HG02571 (cell line): Measurements from ENCODE around the gene NAGLU.

Source experiments
- ATAC-seq: cut with Tn5 transposase; IDR thresholded peaks from one replicate; pipeline ENCODE4 v1.9.1; 2021; ENCODE audit warnings: mild to moderate bottlenecking, moderate library complexity; ENCODE audit not compliant: unreplicated experiment

Gene NAGLU

GRCh38 chr17:42536048-42536371 is at the start of gene NAGLU:
TSS of gene NAGLU (plus strand) at chr17:42536241. CDS start at chr17:42536273, 32 bp downstream.
- peak; percentile 83 for ATAC-seq

GRCh38 chr17:42488032-42488431 is 48.0 kb upstream of the NAGLU start:
- no peak for ATAC-seq

DNA sequence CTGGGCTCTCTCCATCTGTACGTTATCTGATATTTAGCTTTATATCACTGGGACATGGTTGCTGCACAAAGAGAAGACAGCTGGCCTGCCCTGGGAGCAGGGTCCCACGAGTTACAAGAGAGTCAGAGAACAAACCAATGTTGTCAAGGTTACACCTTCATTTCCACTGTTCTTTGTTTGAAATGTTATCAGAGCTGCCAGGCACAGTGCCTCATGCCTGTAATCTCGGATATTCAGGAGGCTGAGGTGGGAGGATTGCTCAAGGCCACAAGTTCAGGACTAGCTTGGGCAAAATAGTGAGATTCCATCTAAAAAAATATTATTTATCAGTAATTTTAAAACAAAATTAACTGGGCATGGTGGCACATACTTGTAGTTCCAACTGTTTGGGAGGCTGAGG is 42.7 kb upstream of the NAGLU start:
- no peak for ATAC-seq

GRCh38 chr17:42494673-42495072 is 41.4 kb upstream of the NAGLU start:
- ATAC-seq = no peak

DNA sequence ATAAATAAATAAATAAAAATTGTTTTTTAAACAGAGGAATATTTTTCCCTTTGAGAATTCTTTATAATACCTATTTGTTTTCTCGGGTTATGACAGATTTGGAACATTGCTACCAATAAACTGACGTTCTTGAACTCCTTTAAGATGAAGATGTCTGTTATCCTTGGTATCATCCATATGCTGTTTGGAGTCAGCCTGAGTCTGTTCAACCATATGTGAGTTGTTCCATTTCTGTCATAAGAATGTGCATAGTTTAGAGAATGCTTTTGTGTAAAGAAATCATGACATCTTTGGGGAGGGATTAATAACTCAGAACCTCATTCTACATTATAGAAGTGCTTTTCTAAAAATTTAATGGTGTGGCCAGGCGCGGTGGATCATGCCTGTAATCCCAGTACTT is 37.2 kb upstream of the NAGLU start:
- ATAC-seq = no peak

DNA sequence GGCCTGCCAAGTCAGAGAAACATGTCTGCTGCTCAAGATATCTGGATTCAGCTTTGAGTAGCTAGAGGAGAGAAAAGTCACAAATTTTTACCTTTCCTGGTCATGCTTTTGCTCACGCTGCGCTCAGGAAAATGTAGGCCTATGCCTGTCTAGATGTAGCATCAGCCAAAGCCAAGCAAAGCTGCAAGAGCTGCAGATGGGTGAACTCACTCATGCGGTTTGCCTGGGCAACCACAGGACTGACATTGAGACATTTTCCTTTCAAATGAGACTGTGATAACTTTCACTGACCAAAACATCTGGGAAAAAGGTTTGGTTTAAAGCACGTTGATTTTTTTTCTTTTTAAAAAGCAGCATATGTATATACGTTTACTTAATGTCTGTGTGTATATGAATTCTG is 34.0 kb upstream of the NAGLU start:
- no peak for ATAC-seq

DNA sequence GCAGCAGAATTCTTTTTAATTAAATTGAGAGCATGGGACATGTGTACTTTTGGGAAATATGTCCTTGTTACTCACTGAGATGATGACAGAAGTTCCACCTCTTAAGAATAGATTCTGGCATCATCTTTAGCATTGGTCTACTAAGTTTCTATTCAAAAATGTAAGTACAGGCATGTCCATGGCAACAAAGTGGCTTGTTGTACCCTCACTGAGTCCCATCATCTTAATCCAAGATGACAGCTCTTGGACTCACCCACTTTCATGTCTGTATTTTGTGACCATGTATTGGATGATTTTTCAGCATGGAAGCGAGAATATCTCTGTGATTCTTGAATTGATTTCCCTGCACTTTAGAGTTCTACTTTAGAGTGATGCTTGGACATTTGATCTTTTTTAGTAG is 33.1 kb upstream of the NAGLU start:
- ATAC-seq = no peak

DNA sequence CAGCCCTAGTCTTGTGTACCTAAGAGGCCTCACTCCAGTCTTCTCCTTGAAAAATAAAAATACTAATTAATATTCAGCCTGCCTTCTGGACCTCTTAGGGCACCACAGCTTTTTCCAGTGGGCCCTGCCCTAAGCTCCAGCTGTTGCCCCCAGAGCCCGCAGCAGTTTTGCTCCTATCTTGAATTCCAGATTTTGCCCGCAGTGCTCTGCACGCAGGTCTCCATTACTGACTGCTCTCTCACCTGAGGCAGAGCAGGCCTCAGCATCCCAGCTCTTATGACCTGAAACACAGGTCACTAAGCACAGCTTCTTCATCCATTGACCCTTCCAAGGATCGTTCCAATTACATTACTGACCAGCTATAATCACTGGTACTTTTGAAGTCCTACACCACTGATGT is 28.4 kb upstream of the NAGLU start:
- no peak for ATAC-seq

DNA sequence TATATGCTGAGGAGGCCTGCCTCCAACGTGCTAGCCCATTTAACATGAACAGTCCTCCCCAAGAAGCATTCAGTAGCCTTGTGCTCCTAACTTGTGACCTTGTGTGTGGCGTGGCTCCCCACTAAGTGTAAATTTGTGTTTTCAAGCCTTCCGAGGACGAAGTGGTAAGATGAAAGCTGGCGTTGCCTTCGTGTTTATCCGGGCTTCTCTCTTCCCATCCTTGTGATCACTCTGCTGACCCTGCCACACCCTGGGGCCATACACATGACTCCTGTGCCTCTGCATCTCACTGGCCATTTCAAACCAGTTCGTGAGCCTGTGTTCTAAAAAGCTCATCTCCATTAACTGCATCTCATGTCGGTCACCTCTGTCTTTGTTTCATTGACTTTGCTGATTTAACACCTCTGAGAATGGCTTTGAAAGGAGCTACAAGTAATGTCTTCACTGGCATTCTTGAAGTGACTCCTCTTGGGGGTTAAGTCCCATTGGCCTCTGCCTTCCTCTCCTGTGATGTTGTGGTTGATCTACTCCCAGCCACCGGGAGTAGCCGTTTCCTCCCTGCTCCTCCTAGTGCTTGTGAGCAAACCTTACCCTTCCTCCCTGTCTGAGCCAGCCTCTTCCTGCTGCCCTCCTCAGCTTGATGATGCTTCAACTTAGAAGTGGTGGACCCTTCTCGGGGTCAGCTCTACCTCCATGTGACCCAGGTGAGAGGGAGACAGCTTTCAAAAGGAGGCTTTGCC is 27.4 kb upstream of the NAGLU start:
- no peak for ATAC-seq

- ATAC-seq = no peak
Measured at GRCh38 chr17:42509409-42509808, 26.6 kb upstream of the NAGLU start.

- no peak for ATAC-seq
Measured at GRCh38 chr17:42509841-42510240, 26.2 kb upstream of the NAGLU start.

DNA sequence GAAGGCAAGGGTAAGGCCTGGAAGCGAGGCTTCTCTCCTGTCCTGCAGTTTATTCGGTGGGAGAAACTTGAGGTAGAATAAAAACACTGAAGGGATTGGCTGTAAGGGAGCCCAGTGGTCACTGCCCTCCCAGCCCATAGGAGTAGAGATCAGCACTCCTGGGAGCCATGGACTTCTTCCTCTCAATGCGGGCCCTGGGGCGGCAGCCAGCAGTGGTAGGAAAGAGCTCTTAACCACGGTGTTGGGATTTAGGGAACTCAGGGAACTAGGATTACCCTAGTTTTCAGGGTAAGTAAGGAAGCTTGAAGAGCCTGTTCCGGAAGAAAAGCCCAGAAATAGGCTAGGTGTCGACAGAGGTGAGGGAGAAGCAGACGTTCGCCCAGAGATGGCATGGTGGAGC is 23.8 kb upstream of the NAGLU start:
- no peak for ATAC-seq

GRCh38 chr17:42512733-42513251 is 23.2 kb upstream of the NAGLU start:
- no peak for ATAC-seq

- ATAC-seq = no peak
Measured at GRCh38 chr17:42513686-42514085, 22.4 kb upstream of the NAGLU start.

DNA sequence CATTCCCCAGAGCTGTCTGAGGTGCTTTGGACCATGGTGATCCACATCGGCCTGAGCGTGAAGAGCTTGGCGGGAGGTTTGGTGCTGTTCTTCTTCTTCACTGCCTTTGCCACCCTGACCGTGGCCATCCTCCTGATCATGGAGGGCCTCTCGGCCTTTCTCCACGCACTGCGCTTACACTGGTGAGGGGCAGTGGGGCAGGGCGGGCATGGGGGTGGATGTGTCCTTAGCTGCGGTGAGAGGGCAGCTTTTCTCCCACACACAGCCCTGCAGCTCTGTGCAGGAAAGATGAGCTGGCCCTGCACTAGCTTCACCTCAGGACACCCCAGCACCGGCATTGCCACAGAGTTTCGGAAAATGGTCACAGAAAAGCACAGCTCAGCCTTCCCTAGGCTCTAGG is 21.8 kb upstream of the NAGLU start:
- no peak for ATAC-seq

GRCh38 chr17:42514867-42515266 is 21.2 kb upstream of the NAGLU start:
- ATAC-seq = no peak

GRCh38 chr17:42517516-42517915 is 18.5 kb upstream of the NAGLU start:
- ATAC-seq = no peak

GRCh38 chr17:42518046-42518754 is 17.8 kb upstream of the NAGLU start:
- no peak for ATAC-seq

- ATAC-seq = no peak
Measured at GRCh38 chr17:42518755-42519545, 17.1 kb upstream of the NAGLU start.

DNA sequence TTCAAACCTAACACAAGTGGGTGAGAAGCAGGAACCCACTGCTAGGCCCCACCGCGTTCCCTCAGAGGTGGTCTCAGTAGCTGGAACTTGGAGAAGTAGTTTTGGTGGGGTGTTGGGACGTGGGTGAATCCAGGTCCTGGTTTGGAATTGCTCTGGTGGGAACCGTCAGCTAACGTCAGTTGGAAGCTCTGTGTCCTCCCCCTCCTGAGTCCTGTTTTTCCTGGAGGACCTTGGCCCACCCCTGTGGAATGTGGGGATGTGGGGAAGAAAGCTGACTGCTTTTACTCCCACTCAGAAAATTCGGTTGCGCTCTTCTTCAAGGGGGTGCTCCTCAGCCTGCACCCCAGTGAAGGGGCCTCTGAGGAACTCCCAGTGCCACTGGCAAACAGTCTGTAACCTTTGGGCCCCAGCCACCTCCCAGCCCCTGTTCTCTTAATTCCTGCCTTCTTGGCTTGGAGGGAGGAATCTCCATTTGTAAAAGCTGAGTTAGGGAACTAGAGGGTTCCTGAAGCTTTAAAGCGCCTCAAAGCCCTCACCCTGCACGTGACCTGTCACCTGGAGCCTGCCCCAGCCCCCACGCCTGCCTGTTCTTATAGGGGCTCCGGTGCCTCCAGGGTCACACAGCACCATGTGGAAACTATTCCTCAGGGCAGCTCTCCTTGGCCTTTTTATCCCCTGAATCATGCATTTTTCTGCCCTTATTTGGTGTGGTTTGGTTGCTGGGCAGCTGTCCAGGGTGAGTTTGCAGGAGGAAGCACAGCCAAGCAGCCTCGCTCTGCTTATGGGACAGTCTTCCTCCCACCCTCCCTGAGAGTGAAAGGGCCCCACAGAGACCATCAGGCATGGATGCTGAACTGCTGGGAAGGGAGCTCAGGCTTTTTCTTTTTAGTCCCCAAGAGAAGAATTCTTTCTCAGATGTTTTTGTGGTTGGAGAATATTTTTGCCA is 16.2 kb upstream of the NAGLU start:
- no peak for ATAC-seq

DNA sequence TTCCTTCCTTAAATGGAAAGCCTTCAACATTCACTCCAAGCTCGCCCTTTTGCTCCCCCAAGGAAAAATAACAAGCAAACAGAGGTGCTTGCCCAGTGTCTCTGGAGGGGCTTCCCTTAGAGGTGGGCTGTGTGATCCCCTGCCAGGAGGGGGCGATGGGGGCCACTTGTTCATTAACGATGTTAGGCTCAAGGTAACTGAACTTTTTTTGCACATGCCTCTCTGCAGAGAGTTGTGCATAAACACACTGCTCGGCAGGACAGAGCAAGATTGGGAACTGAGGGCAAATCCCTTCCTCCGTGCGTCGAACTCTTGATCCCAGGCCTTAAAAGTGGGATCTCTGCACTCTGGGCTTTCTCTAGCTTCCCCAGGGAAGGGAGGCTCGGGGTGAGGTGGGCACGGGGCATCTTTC is 15.5 kb upstream of the NAGLU start:
- no peak for ATAC-seq
